Effector CD8-positive, alpha-beta T cell (primary cell): ENCODE data around the gene JPT2.
A peak's percentile ranks its signal among the peaks of the same experiment; 100 is the strongest.
"Not testable (repeated sequence)": the region's sequence is repeated elsewhere in the genome, so short reads cannot be mapped to it uniquely, and the experiment has no call there.

Source experiments
- DNase-seq: peaks from one replicate; lab custom pipeline; 2025; lab: John Stamatoyannopoulos, UW

JPT2 gene

GRCh38 chr16:1707193-1707790 lies 29.2 kb downstream of the JPT2 start:
- DNase-seq = no peak

- no peak for DNase-seq
Observed at GRCh38 chr16:1708083-1708767, 30.1 kb downstream of the JPT2 start.

- no peak for DNase-seq
Observed at GRCh38 chr16:1708768-1709180, 30.7 kb downstream of the JPT2 start.

- DNase-seq = no peak
Observed at GRCh38 chr16:1709356-1709755, 31.3 kb downstream of the JPT2 start.

GRCh38 chr16:1710811-1711507 lies 32.9 kb downstream of the JPT2 start:
- DNase-seq = no peak

- DNase-seq = no peak
Observed at GRCh38 chr16:1712791-1713261, 34.7 kb downstream of the JPT2 start.

- no peak for DNase-seq
Observed at GRCh38 chr16:1713331-1713730, 35.3 kb downstream of the JPT2 start.

GRCh38 chr16:1713933-1714332 lies 35.9 kb downstream of the JPT2 start:
- DNase-seq = no peak

GRCh38 chr16:1715220-1715619 lies 37.1 kb downstream of the JPT2 start:
- DNase-seq = no peak

GRCh38 chr16:1718236-1718635 lies 40.2 kb downstream of the JPT2 start:
- not testable (repeated sequence) for DNase-seq

- DNase-seq = not testable (repeated sequence)
Observed at GRCh38 chr16:1719559-1720229, 41.6 kb downstream of the JPT2 start.

GRCh38 chr16:1721372-1721771 lies 43.3 kb downstream of the JPT2 start:
- no peak for DNase-seq

GRCh38 chr16:1723450-1724147 lies 45.5 kb downstream of the JPT2 start:
- peak; percentile 25 for DNase-seq

GRCh38 chr16:1724491-1724890 lies 46.4 kb downstream of the JPT2 start:
- DNase-seq = no peak

- no peak for DNase-seq
Observed at GRCh38 chr16:1726661-1727502, 48.8 kb downstream of the JPT2 start.

- DNase-seq = no peak
Observed at GRCh38 chr16:1727651-1728624, 49.9 kb downstream of the JPT2 start.

GRCh38 chr16:1729026-1729425 lies 50.9 kb downstream of the JPT2 start:
- DNase-seq = no peak

GRCh38 chr16:1729445-1729844 lies 51.4 kb downstream of the JPT2 start:
- DNase-seq = no peak

- DNase-seq = no peak
Observed at GRCh38 chr16:1731073-1731472, 53.0 kb downstream of the JPT2 start.

GRCh38 chr16:1731603-1732002 lies 53.5 kb downstream of the JPT2 start:
- no peak for DNase-seq
